Measurements from ENCODE around the gene RHCE.

Gene RHCE

DNA sequence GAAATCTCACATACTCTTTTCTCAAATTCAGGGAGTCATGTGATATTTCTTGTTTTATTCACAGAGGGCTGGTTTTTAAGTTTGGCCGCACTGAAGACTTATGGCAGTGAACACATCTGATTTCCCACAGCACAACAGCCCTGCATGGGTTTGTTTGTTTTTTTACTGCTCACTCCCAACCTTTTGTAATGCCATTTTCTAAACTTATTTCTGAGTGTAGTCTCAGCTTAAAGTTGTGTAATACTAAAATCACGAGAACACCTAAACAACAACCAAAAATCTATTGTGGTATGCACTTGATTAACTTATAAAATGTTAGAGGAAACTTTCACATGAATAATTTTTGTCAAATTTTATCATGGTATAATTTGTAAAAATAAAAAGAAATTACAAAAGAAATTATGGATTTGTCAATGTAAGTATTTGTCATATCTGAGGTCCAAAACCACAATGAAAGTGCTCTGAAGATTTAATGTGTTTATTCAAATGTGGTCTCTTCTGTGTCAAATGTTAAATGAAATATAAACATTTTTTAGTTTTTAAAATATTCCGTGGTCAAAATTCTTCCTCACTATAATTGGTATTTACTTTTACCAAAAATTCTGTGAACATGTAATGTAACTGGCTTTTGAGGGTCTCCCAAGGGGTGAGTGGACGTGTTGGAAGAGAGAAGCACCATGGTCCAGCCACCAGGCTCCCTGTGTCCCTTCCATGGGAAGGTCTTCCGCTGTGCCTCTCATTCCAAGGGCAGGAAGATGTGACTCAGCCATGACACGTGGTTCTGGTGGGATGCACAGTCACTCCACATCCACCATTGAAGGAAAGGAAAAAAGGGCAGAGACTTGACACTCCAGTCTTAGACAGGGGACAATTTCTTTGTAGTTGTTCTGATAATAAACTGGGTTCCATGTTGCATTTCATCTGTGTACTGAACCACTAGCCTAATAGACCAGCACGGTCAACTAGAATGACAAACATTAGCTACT, 59.7 kb downstream of the RHCE start:
- TF ChIP-seq CTCF (IDR thresholded peaks at IDR 0.05; ENCODE audit: borderline replicate concordance, insufficient read depth, low read depth, low read length), result no peak
- no peak overlapping the region for H3K4me3 ChIP-seq (ENCODE audit: low read depth, low read length)

- no peak for TF ChIP-seq CTCF (IDR thresholded peaks at IDR 0.05; ENCODE audit: borderline replicate concordance, insufficient read depth, low read depth, low read length)
- no peak overlapping the region for H3K4me3 ChIP-seq (ENCODE audit: low read depth, low read length)
Measured at GRCh38 chr1:25356848-25357247, 63.8 kb downstream of the RHCE start.

GRCh38 chr1:25356441-25356840, 64.2 kb downstream of the RHCE start:
- H3K4me3 ChIP-seq (ENCODE audit: low read depth, low read length), result no peak overlapping the region
- no peak for TF ChIP-seq CTCF (IDR thresholded peaks at IDR 0.05; ENCODE audit: borderline replicate concordance, insufficient read depth, low read depth, low read length)

DNA sequence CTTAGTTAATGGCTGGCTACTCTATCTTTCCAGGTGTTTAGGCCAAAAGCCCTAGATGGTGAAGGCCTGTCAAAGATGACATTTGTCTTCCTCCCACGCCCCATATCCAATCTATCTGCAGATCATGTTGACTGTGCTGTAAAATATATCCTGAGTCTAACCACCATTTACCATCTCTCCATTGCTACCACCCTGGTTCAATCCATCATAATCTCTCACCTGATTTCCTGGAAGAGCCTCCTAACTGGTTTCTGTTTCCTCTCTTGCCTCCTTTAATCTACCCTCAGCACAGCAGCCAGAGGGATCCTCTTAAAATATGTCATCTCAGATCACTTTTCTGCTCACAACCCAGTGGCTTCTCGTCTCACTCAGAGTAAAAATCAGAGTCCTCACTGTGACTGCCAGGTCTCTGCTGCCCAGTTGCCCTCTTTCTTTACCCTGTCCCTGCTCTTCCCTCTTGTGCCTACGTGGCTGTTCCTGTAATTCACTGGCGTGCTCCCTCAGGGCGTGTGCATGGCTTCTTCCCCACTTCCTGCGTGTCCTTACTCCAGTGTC, 64.7 kb downstream of the RHCE start:
- no peak overlapping the region for H3K4me3 ChIP-seq (ENCODE audit: low read depth, low read length)
- TF ChIP-seq CTCF (IDR thresholded peaks at IDR 0.05; ENCODE audit: borderline replicate concordance, insufficient read depth, low read depth, low read length), result no peak

- H3K4me3 ChIP-seq (ENCODE audit: low read depth, low read length), result no peak overlapping the region
- no peak for TF ChIP-seq CTCF (IDR thresholded peaks at IDR 0.05; ENCODE audit: borderline replicate concordance, insufficient read depth, low read depth, low read length)
Measured at GRCh38 chr1:25349606-25350005, 71.0 kb downstream of the RHCE start.

- no peak for TF ChIP-seq CTCF (IDR thresholded peaks at IDR 0.05; ENCODE audit: borderline replicate concordance, insufficient read depth, low read depth, low read length)
- no peak overlapping the region for H3K4me3 ChIP-seq (ENCODE audit: low read depth, low read length)
Measured at GRCh38 chr1:25347556-25347955, 73.1 kb downstream of the RHCE start.

DNA sequence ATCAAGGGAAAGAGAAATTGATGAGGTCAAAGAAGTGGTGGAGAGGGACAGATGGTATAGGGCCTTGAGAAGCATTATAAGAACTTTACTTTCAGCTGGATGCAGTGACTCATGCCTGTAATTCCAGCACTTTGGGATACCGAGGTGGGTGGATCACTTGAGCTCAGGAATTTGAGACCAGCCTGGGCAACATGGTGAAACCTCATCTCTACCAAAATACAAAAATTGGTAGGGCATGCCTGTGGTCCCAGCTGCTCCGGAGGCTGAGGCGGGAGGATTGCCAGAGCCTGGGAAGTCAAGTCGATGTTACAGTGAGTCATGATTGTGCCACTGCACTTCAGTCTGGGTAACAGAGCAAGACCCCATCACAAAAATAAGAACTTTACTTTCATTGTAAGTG, 76.8 kb downstream of the RHCE start:
- no peak overlapping the region for H3K4me3 ChIP-seq (ENCODE audit: low read depth, low read length)

More for the DNA sequence above, 76.8 kb downstream of the RHCE start:
- no peak for TF ChIP-seq CTCF (IDR thresholded peaks at IDR 0.05; ENCODE audit: borderline replicate concordance, insufficient read depth, low read depth, low read length)

Measured in GM12875 (cell line).